Measurements from ENCODE around the gene PGGT1B.

Gene PGGT1B

GRCh38 chr5:115179394-115180164, 83.1 kb downstream of the PGGT1B start:
- DNase-seq: no peak

- no peak for DNase-seq
These were observed 83.7 kb downstream of the PGGT1B start for GRCh38 chr5:115179030-115179393.

GRCh38 chr5:115170929-115171510, 91.7 kb downstream of the PGGT1B start:
- DNase-seq: no peak

- DNase-seq: no peak
These were observed 92.3 kb downstream of the PGGT1B start for GRCh38 chr5:115170134-115170928.

- DNase-seq: peak; percentile 89
These were observed 93.1 kb downstream of the PGGT1B start, which contains the start of gene TRIM36 for GRCh38 chr5:115169487-115170133. Gene TRIM36 (minus strand): TSS chr5:115169908. CDS start chr5:115169634, 274 bp downstream.

- DNase-seq: peak; percentile 7
These were observed 93.7 kb downstream of the PGGT1B start for GRCh38 chr5:115168829-115169486.

- DNase-seq: no peak
These were observed 95.8 kb downstream of the PGGT1B start for GRCh38 chr5:115166744-115167393.

GRCh38 chr5:115165790-115166189, 96.9 kb downstream of the PGGT1B start:
- DNase-seq: no peak

GRCh38 chr5:115160975-115161475, 101.7 kb downstream of the PGGT1B start:
- no peak for DNase-seq

All from NCI-H226 (cell line).